Fibroblast of villous mesenchyme (primary cell): ENCODE results near the gene MAST4. TPM values are rescaled to one million over a fixed set of nuclear protein-coding genes. Genes with fewer than 3 reads are reported as not detected.

Experiments used
- DNase-seq: peaks from one replicate; pipeline ENCODE4 v3.0.0-alpha.2; 2010; ENCODE audit warnings: low read depth
- H3K4me3 ChIP-seq: 2 replicates; pipeline ENCODE4 v1.5.1; 2011; ENCODE audit warnings: low read depth, mild to moderate bottlenecking, low read length
- CTCF ChIP-seq: IDR thresholded peaks from 2 replicates; pipeline ENCODE4 v1.5.1; 2012; ENCODE audit warnings: low read depth, mild to moderate bottlenecking, low read length; ENCODE audit not compliant: insufficient read depth
- total RNA-seq: library from RNA; depleted of rRNA; stranded (reverse); fragments of >200 nt; gene quantifications from 2 replicates; pipeline ENCODE4 v1.2.3, GENCODE V29; 2012

MAST4 gene
- total RNA-seq, 1 donor, result 8.2 TPM

GRCh38 chr5:67206461-67206860 lies 610.3 kb downstream of the MAST4 start:
- no peak for TF ChIP-seq CTCF
- DNase-seq, result no peak
- H3K4me3 ChIP-seq, result no peak overlapping the region

- peak; percentile 45 for DNase-seq
- TF ChIP-seq CTCF, result no peak
These were observed 610.7 kb downstream of the MAST4 start for GRCh38 chr5:67206929-67207328.

GRCh38 chr5:67208403-67208802 lies 612.2 kb downstream of the MAST4 start:
- H3K4me3 ChIP-seq, result no peak overlapping the region
- TF ChIP-seq CTCF, result no peak
- no peak for DNase-seq

More at GRCh38 chr5:67206929-67207328, 610.7 kb downstream of the MAST4 start:
- no peak overlapping the region for H3K4me3 ChIP-seq

GRCh38 chr5:67209141-67209771 lies 613.1 kb downstream of the MAST4 start:
- TF ChIP-seq CTCF, result peak; percentile 74
- no peak overlapping the region for H3K4me3 ChIP-seq
- peak; percentile 71 for DNase-seq

GRCh38 chr5:67211926-67212325 lies 615.7 kb downstream of the MAST4 start:
- no peak overlapping the region for H3K4me3 ChIP-seq
- peak; percentile 67 for DNase-seq
- no peak for TF ChIP-seq CTCF

- TF ChIP-seq CTCF, result no peak
- no peak for DNase-seq
- no peak overlapping the region for H3K4me3 ChIP-seq
These were observed 617.8 kb downstream of the MAST4 start for GRCh38 chr5:67214036-67214435.
